Measurements from ENCODE around the gene GRB10. TPM values are rescaled to one million over a fixed set of nuclear protein-coding genes. Genes with fewer than 3 reads are reported as not detected.

The GRB10 gene
- total RNA-seq, 2 donors from 2014 or later, result 10.3 to 15.1 TPM

GRCh38 chr7:50667338-50667737 lies 115.4 kb downstream of the GRB10 start:
- H3K27me3 ChIP-seq, result no peaks in the 10 kb centered on the region
- no peak for TF ChIP-seq CTCF (IDR thresholded peaks at IDR 0.05)
- no peaks in the 10 kb centered on the region for H3K9me3 ChIP-seq
- no peak overlapping the region for H3K9ac ChIP-seq (ENCODE audit: low read depth in 2 of 2, low read length in 2 of 2)
- no peak for DNase-seq
- no peaks in the 10 kb centered on the region for H3K4me1 ChIP-seq
- H3K4me3 ChIP-seq, result no peak overlapping the region
- H3K27ac ChIP-seq, result no peak overlapping the region
- intact Hi-C loops (cut with DNase I), result no loop called here
- no peaks in the 10 kb centered on the region for H3K36me3 ChIP-seq

GRCh38 chr7:50666124-50666496 lies 116.6 kb downstream of the GRB10 start:
- no peak for TF ChIP-seq CTCF (IDR thresholded peaks at IDR 0.05)
- Histone ChIP-seq H3K9me3 (no peaks in the 10 kb centered on the region), H3K36me3 (no peaks in the 10 kb centered on the region), H3K9ac (ENCODE audit: low read depth in 2 of 2, low read length in 2 of 2) (no peak overlapping the region), H3K27me3 (no peaks in the 10 kb centered on the region), H3K4me3 (no peak overlapping the region), H3K4me1 (peaks cover 3% of the 10 kb centered on the region), H3K27ac (no peak overlapping the region)
- intact Hi-C loops (cut with DNase I), result no loop called here
- DNase-seq, result no peak

GRCh38 chr7:50665403-50666123 lies 117.1 kb downstream of the GRB10 start:
- Histone ChIP-seq H3K9me3 (no peaks in the 10 kb centered on the region), H3K4me1 (peaks cover 3% of the 10 kb centered on the region), H3K36me3 (no peaks in the 10 kb centered on the region), H3K27ac (no peak overlapping the region), H3K27me3 (no peaks in the 10 kb centered on the region), H3K4me3 (no peak overlapping the region), H3K9ac (ENCODE audit: low read depth in 2 of 2, low read length in 2 of 2) (no peak overlapping the region)
- intact Hi-C loops (cut with DNase I), result no loop called here
- no peak for TF ChIP-seq CTCF (IDR thresholded peaks at IDR 0.05)
- DNase-seq, result no peak

GRCh38 chr7:50664937-50665336 lies 117.8 kb downstream of the GRB10 start:
- DNase-seq, result no peak
- Histone ChIP-seq H3K27me3 (no peaks in the 10 kb centered on the region), H3K4me3 (no peak overlapping the region), H3K9ac (ENCODE audit: low read depth in 2 of 2, low read length in 2 of 2) (no peak overlapping the region), H3K4me1 (peaks cover 3% of the 10 kb centered on the region), H3K9me3 (no peaks in the 10 kb centered on the region), H3K27ac (no peak overlapping the region), H3K36me3 (no peaks in the 10 kb centered on the region)
- intact Hi-C loops (cut with DNase I), result no loop called here
- TF ChIP-seq CTCF (IDR thresholded peaks at IDR 0.05), result no peak

- DNase-seq, result no peak
- Histone ChIP-seq H3K27me3 (no peaks in the 10 kb centered on the region), H3K4me1 (peaks cover 3% of the 10 kb centered on the region), H3K27ac (no peak overlapping the region), H3K9me3 (no peaks in the 10 kb centered on the region), H3K4me3 (no peak overlapping the region), H3K36me3 (no peaks in the 10 kb centered on the region), H3K9ac (ENCODE audit: low read depth in 2 of 2, low read length in 2 of 2) (no peak overlapping the region)
- TF ChIP-seq CTCF (IDR thresholded peaks at IDR 0.05), result no peak
- intact Hi-C loops (cut with DNase I), result no loop called here
Observed at GRCh38 chr7:50664461-50664922, 118.2 kb downstream of the GRB10 start.

All from colonic mucosa (tissue), 4 donors.